Measurements from ENCODE around the gene PLEKHG1.

PLEKHG1 gene

DNA sequence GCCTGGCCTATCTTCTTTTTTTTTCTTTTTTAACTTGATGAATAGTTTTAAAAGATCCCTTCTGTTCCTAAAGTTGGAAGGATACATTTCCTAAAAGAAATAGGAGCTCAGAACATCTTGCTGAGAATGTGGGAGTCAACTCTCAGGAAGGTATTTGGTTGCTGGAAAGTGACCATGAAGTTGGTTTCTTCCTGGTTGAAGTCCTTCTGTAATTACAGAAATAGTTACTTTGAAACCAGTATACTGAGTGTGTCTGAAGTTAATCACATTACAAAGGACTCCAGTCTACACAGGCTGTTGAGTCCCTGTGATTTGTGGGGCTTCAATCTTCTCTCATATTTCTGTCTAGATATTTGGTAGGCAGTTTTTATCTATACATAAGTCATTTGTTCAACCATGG lies 9.8 kb upstream of the PLEKHG1 start:
- DNase-seq (ENCODE audit: low read depth in 2 of 2): no peak

- no peak for DNase-seq (ENCODE audit: low read depth in 2 of 2)
Observed at GRCh38 chr6:150590446-150590845, 9.2 kb upstream of the PLEKHG1 start.

- DNase-seq (ENCODE audit: low read depth in 2 of 2): no peak
Observed at GRCh38 chr6:150592377-150592995, 7.2 kb upstream of the PLEKHG1 start.

DNA sequence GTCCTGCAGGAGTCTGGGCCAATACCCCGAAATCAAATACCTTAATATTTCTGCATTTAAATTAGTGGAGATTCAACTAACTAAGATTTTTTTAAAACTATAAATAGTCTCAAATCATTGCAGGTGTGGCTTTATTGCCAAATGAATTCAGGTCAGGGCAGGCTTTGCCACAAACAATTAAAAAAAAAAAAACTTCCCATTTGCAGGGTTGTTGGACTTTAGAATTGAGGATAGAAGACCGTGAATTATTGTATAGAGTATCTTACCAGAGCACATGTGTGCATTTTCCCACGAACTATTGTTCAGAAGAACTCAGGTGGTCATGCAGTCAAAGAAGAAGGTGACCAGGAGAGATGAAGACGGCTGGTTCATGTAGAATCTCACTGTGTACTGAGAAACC lies 6.6 kb upstream of the PLEKHG1 start:
- no peak for DNase-seq (ENCODE audit: low read depth in 2 of 2)

DNA sequence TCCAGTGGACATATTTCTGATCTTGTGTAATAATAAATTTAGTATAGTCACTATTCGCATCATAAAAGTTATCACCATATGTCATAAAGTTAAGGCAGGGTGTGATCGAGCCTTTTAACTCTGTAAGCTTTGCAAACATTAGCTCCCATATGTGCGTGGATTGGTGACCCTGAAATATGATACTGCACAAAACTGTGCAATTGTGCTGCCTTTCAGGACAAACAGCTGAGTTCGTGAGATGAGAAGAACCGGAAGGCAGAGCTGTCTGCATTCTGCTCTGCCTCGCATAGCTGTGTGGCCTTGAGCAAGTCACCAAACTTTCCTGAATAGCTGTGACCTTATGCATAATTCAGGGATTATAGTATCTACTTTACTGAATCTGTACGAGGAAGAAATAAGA lies 3.2 kb upstream of the PLEKHG1 start:
- no peak for DNase-seq (ENCODE audit: low read depth in 2 of 2)

- DNase-seq (ENCODE audit: low read depth in 2 of 2): no peak
Observed at GRCh38 chr6:150598401-150598800, 1.3 kb upstream of the PLEKHG1 start.

GRCh38 chr6:150598858-150599198 lies 857 bp upstream of the PLEKHG1 start:
- no peak for DNase-seq (ENCODE audit: low read depth in 2 of 2)

DNA sequence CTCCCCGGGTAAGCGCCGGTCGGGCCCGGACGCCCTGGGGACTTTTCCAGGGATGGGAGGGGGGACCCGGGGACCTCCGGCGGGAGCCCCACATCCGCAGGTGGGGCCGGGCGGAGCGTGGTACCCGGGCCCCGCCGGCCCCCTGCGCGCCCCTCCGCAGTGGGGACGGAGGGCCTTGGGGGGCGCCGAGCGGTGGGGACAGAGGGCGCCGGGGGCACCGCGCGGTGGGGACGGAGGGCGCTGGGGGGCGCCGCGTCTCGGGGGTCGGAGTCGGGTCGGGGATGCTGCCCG lies 270 bp downstream of the PLEKHG1 start:
- no peak for DNase-seq (ENCODE audit: low read depth in 2 of 2)

DNA sequence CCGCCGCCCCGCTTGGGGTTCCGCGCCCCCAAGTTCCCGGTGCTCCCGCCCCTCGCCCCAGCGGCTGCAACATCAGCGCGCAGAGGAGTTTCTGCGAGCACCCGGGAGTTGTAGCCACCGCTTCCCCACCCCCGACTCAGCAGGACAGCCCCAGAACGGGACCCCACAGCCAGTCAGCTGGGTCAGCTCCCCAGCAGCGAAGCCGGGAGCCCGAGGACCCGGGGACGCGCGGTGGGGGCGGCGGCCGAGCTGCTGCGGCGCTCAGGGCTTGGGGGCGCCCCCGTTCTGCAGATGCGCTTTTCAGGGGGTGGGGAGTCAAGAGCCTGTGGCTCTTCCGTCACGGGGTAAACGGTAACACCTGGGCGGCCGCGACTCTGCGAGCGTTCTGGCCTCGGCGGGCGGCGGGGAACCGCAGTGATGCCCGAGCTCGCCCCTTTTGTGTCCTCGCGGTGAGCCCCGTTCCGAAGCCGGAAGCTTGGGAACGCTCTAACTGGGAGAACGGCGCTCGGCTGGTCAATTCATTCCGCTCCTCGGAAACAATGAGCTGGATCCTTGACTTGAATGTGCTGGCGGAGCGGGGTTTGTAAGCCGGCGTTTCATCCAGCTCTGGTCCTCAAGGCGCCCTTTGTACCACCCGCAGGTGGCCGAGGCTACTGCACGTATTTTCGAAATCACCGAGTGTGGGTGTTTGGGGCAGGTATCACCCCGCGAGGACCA lies 774 bp downstream of the PLEKHG1 start:
- DNase-seq (ENCODE audit: low read depth in 2 of 2): peak; percentile 5 to 15

- DNase-seq (ENCODE audit: low read depth in 2 of 2): no peak
Observed at GRCh38 chr6:150601439-150601838, 1.8 kb downstream of the PLEKHG1 start.

DNA sequence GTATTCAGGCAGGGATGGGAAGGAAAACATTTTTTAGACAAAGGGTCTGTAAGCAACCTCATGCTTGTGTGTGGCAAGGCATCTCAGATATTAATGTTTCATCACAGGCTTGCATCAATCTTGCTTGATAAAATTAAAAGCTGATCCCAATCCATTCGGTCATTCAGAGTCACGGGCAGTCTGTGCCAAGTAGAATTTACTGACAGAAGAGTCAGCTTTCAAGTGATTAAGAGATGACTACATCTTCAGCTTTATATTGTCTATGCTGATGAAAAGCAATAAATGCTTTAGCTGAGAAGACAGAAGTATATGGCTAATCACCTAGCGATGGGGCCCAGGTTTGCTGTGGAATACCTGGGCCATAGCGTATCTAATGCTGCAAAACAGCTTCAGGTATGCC lies 3.5 kb downstream of the PLEKHG1 start:
- DNase-seq (ENCODE audit: low read depth in 2 of 2): no peak

DNA sequence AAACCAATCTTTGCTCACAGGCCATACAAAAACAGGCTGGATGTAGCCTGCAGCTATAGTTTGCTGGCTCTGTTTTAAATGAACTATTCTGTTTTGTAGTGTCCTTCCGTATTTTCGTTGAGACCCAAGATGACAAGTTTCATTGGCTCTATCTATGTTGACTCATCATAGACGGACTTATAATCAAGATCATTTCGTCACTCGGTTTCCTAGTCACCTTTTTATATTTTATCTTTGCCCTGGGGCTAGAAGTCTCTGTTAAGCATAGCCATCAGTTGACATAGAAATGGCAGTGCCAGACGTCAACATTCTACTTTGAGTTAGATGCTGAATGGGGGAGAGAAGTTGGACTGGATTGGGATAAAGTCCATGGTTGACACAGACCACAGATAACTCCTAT lies 4.8 kb downstream of the PLEKHG1 start:
- DNase-seq (ENCODE audit: low read depth in 2 of 2): no peak

DNA sequence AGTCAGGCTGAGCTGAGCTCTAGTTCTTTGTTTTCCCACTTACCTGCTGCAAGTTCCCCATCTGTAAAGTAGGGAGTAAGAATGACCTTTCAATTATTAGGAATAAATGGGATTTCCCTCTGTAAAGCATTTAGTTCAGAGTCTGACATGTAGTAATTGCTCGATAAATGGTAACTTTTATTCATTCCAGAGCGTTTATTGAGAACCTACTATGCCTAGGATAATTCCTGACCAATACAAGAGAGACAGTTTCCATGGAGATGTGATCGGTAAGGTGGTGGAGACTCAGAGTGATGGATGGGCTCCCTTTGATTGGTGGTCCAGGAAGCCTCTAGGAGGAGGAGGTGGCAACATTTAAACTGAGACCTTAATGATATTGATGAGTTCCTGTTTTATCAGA lies 5.6 kb downstream of the PLEKHG1 start:
- DNase-seq (ENCODE audit: low read depth in 2 of 2): no peak

DNA sequence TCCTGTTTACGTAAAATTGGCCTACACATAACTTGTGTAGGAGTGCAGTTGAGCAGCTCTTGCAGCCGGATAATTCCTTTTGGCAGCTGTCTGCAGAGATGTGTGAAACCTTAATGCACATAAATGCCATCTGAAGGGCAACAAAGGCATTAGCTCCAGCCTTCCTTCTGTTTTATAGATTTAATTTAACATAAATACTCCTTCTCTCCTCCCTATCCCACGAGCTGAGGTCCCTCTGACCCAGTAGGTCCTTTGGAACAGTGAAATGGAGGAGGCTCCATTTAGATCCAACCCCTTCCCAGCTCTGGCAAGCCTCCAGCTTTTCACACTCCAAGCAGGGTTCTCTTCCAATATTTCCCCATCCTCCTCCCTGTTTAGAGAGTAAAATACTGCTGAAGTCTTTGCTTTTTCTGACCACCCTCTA lies 6.5 kb downstream of the PLEKHG1 start:
- DNase-seq (ENCODE audit: low read depth in 2 of 2): no peak

GRCh38 chr6:150606647-150607328 lies 7.1 kb downstream of the PLEKHG1 start:
- DNase-seq (ENCODE audit: low read depth in 2 of 2): no peak

GRCh38 chr6:150607329-150607650 lies 7.6 kb downstream of the PLEKHG1 start:
- DNase-seq (ENCODE audit: low read depth in 2 of 2): no peak

DNA sequence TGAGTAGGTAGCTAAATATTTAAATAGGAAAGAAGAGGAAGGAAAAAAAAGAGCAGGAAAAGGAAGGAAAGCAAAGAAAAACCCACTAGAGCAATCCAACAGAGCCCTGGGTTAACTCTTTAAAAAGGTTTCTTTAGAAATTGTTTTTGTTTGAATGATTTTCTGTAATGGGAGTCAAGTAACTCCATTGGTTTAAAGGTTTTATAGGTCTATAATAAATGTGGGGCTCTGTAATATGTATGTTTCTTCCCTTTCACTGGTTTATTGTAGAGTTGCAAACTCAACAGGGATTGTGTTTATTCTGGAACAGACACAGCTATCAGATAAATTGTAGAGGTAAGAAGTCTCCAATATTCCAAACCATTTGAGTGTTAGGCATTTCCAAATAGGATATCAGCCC lies 10.9 kb downstream of the PLEKHG1 start:
- no peak for DNase-seq (ENCODE audit: low read depth in 2 of 2)

DNA sequence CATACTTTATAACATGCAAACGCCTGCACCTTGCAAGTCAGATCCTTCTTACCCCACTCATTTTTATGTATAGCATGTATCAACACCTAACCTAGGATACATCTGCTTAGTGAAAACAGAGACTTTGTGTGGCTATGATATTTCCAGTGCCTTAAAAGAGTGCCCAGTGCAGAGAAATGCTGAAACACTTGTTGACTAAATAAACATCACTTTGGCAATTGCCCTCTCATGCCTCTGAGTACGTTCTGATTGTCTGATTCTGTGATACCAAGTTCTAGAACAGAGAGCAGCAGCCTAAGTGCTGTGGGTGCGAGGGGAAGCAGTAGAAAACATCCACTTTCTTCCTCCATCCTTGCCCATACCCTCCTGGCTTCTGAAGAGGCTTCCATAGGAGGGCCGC lies 13.6 kb downstream of the PLEKHG1 start:
- no peak for DNase-seq (ENCODE audit: low read depth in 2 of 2)

- DNase-seq (ENCODE audit: low read depth in 2 of 2): no peak
Observed at GRCh38 chr6:150615967-150616366, 16.3 kb downstream of the PLEKHG1 start.

DNA sequence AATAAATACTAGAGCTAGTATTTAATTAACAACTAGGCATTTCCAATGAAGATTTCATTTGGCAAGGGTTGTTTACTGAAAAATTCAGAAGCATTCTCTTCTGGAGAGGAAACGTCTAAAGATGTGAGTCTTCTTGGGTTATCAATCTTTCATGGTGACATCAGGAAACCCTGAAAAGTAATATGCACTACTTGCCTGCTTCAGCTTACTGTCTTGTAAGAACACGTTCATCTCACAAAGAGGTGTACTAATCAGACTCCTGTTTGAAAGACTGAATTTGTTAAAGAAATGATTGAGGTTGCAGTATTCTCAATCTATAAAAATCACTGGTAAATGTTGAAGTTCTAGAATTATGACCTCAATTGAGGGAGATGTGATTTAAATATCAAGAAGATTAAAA lies 16.9 kb downstream of the PLEKHG1 start:
- DNase-seq (ENCODE audit: low read depth in 2 of 2): no peak

GRCh38 chr6:150617062-150617461 lies 17.4 kb downstream of the PLEKHG1 start:
- no peak for DNase-seq (ENCODE audit: low read depth in 2 of 2)

- DNase-seq (ENCODE audit: low read depth in 2 of 2): no peak
Observed at GRCh38 chr6:150617496-150618460, 18.1 kb downstream of the PLEKHG1 start.

DNA sequence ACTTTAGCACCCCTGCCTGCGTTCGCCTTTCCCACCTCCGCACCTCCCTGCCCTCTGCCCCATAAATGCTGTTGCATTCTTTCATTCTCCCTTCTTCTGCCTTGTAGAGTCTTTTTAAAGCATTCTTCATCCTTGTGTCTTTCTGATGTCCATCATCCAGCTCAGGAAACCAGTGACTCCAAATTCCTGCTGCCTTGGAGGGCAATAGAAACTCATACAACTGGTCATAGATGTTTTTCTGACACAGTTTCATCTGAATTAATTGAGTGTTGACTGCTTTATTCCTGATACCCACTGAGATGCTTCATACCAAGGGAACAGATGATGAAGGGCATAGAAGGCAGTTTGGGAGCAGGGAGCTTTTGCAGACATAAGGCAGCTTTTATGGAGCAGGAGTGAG lies 19.6 kb downstream of the PLEKHG1 start:
- DNase-seq (ENCODE audit: low read depth in 2 of 2): no peak

Data from stimulated activated CD8-positive, alpha-beta memory T cell treated with anti-CD3 and anti-CD28 coated beads, Interleukin-15, amount 100 ng/mL, for 4 hours (primary cell).